Panc1 (cell line): ENCODE measurements around the gene FBXO42. TPM values are rescaled to one million over a fixed set of nuclear protein-coding genes. Genes with fewer than 3 reads are reported as not detected.
"Not testable (repeated sequence)": the region's sequence is repeated elsewhere in the genome, so short reads cannot be mapped to it uniquely, and the experiment has no call there.

Experiments
- ATAC-seq: fragments of 200-7000 bp; cut with Tn5 transposase; 2 replicates; pipeline ENCODE4 v1.9.1; 2020; ENCODE audit warnings: mild to moderate bottlenecking, moderate library complexity
- BruUV-seq: library from RNA; stranded (reverse); fragments of 400-500 nt; replicated peaks from 2 replicates; lab custom pipeline; 2021; lab: Mats Ljungman, UMichigan
- CTCF ChIA-PET: fragments of 300-600 bp; sonication (Branson Sonifier 250); formaldehyde crosslinking; loops from one replicate; lab custom pipeline; 2022; ENCODE audit warnings: antibody characterized with exemption; lab: Charles Lee
- POLR2A ChIA-PET: fragments of 300-600 bp; sonication (Branson Sonifier 250); formaldehyde crosslinking; loops from one replicate; lab custom pipeline; 2022; ENCODE audit warnings: antibody characterized with exemption; lab: Charles Lee
- DNase-seq: peaks from one replicate; pipeline ENCODE4 v3.0.0-alpha.2; 2010; ENCODE audit warnings: low read depth, low spot score
- H3K27ac ChIP-seq: 2 replicates; pipeline ENCODE4 v1.5.1; 2011; ENCODE audit warnings: mild to moderate bottlenecking, low read length, inconsistent platforms
- H3K27me3 ChIP-seq: fragments of 200-500 bp; sonication (Bioruptor generic); 2 replicates; pipeline ENCODE4 v1.6.0; 2014; ENCODE audit warnings: low read length, inconsistent platforms; ENCODE audit not compliant: control insufficient read depth, insufficient read depth
- H3K36me3 ChIP-seq: fragments of 200-500 bp; sonication (Bioruptor generic); 2 replicates; pipeline ENCODE4 v1.5.1; 2014; ENCODE audit warnings: inconsistent platforms, mild to moderate bottlenecking, low read length, moderate library complexity; ENCODE audit not compliant: control insufficient read depth, insufficient read depth
- H3K4me1 ChIP-seq: 2 replicates; pipeline ENCODE4 v1.5.1; 2011; ENCODE audit warnings: inconsistent platforms, mild to moderate bottlenecking, low read length, moderate library complexity; ENCODE audit not compliant: control insufficient read depth, insufficient read depth
- H3K4me3 ChIP-seq, 2 experiments: 2 replicates each; pipeline ENCODE4 v1.5.1; 2011 to 2012; ENCODE audit warnings: low read depth in 2 of 2, low read length in 2 of 2, mild to moderate bottlenecking in 2 of 2, inconsistent platforms in 1 of 2, moderate library complexity in 1 of 2
- H3K9me3 ChIP-seq: fragments of 200-500 bp; sonication (Bioruptor generic); 2 replicates; pipeline ENCODE4 v1.5.1; 2014; ENCODE audit warnings: low read depth, mild to moderate bottlenecking, inconsistent platforms, low read length, moderate library complexity; ENCODE audit not compliant: control insufficient read depth, insufficient read depth
- POLR2AphosphoS5 ChIP-seq: IDR thresholded peaks from 2 replicates; pipeline ENCODE4 v1.6.1; 2012; ENCODE audit warnings: mild to moderate bottlenecking, low read depth, low read length, moderate library complexity
- SIN3A ChIP-seq: IDR thresholded peaks from 2 replicates; pipeline ENCODE4 v1.6.1; 2012; ENCODE audit warnings: low read depth, mild to moderate bottlenecking, low read length, moderate library complexity, borderline replicate concordance; ENCODE audit not compliant: insufficient read depth
- TCF7L2 ChIP-seq: IDR thresholded peaks from 2 replicates; pipeline ENCODE4 v1.6.1; 2011; ENCODE audit warnings: mild to moderate bottlenecking, low read depth, low read length, inconsistent platforms
- in situ Hi-C: cut with HindIII; loops from 2 replicates; pipeline ENCODE4 v1.10.0; 2016; ENCODE audit warnings: low sequenced_read_pairs, low pct_unique_long_range_greater_than_20kb
- intact Hi-C: fragments of 100-400 bp; cut with micrococcal nuclease; formaldehyde crosslinking; loops from one replicate; pipeline ENCODE4 v1.10.0; 2022; ENCODE audit not compliant: unreplicated experiment
- total RNA-seq: library from RNA; stranded (reverse); gene quantifications from one replicate; pipeline ENCODE4 v1.2.1, GENCODE V29; 2021; ENCODE audit not compliant: unreplicated experiment
- TF ChIP-seq, protein P1 (sequence below), 2 experiments: IDR thresholded peaks; 2 replicates each; pipeline ENCODE4 v1.6.1; 2011 to 2012; ENCODE audit warnings: low read depth in 2 of 2, control low read depth in 1 of 2, low read length in 1 of 2, mild to moderate bottlenecking in 1 of 2, moderate library complexity in 1 of 2; ENCODE audit not compliant: insufficient read depth in 1 of 2
- TF ChIP-seq, protein P2 (sequence below): fragments of 450-650 bp; IDR thresholded peaks from 2 replicates; pipeline ENCODE4 v1.5.1; 2017; ENCODE audit warnings: mild to moderate bottlenecking

The FBXO42 gene
- total RNA-seq, 1 experiment from 2014 or later, result 25.7 TPM

DNA sequence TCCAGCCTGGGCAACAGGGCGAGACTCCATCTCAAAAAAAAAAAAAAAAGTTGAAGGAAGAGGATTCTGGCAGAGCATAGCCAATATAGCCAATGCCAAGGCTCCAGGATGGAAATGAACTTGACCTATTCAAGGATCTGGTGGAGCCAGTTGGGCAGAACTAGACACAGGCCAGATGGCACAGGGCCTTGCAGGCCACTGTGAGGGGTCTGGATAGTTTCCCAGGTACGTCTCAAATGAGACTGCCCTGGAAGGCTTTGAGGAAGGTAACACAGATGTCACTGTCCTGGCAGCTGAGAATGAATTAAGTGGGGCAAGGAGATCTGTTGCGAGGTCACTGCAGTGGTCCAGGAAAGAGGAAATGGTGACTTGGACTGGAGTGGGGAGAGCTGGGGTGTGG, 127.8 kb downstream of the FBXO42 start:
- CTCF ChIA-PET, result no interaction called here
- no peaks in the 10 kb centered on the region for H3K4me1 ChIP-seq
- in situ Hi-C loops, result no loop called here

DNA sequence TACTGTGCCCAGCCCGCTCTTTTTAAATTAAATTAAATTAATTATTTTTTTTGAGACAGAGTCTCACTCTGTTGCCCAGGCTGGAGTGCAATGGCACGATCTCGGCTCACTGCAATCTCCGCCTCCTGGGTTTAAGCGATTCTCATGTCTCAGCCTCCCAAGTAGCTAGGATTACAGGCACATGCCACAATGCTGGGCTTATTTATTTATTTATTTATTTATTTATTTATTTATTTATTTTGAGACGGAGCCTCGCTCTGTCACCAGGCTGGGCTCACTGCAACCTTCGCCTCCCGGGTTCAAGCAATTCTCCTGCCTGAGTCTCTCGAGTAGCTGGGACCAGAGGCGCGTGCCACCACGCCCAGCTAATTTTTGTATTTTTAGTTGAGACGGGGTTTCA, 129.6 kb downstream of the FBXO42 start:
- H3K4me1 ChIP-seq, intact Hi-C loops, H3K9me3 ChIP-seq, H3K27me3 ChIP-seq, BruUV-seq, CTCF ChIA-PET, H3K4me3 ChIP-seq, in situ Hi-C loops, POLR2A ChIA-PET, H3K36me3 ChIP-seq, DNase-seq, H3K27ac ChIP-seq, ATAC-seq: not testable (repeated sequence)

More for the DNA sequence above, 127.8 kb downstream of the FBXO42 start:
- Histone ChIP-seq H3K27ac (no peak overlapping the region), H3K9me3 (no peaks in the 10 kb centered on the region), H3K4me3 (no peak overlapping the region), H3K27me3 (no peaks in the 10 kb centered on the region), H3K36me3 (no peaks in the 10 kb centered on the region)
- no peak for TF ChIP-seq POLR2AphosphoS5
- TF ChIP-seq, protein P1, sequence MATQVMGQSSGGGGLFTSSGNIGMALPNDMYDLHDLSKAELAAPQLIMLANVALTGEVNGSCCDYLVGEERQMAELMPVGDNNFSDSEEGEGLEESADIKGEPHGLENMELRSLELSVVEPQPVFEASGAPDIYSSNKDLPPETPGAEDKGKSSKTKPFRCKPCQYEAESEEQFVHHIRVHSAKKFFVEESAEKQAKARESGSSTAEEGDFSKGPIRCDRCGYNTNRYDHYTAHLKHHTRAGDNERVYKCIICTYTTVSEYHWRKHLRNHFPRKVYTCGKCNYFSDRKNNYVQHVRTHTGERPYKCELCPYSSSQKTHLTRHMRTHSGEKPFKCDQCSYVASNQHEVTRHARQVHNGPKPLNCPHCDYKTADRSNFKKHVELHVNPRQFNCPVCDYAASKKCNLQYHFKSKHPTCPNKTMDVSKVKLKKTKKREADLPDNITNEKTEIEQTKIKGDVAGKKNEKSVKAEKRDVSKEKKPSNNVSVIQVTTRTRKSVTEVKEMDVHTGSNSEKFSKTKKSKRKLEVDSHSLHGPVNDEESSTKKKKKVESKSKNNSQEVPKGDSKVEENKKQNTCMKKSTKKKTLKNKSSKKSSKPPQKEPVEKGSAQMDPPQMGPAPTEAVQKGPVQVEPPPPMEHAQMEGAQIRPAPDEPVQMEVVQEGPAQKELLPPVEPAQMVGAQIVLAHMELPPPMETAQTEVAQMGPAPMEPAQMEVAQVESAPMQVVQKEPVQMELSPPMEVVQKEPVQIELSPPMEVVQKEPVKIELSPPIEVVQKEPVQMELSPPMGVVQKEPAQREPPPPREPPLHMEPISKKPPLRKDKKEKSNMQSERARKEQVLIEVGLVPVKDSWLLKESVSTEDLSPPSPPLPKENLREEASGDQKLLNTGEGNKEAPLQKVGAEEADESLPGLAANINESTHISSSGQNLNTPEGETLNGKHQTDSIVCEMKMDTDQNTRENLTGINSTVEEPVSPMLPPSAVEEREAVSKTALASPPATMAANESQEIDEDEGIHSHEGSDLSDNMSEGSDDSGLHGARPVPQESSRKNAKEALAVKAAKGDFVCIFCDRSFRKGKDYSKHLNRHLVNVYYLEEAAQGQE (IDR thresholded peaks at IDR 0.05; ENCODE audit: insufficient read depth in 1 of 2, low read depth in 2 of 2, low read length in 1 of 2), result no peak
- TF ChIP-seq TCF7L2, result no peak
- TF ChIP-seq, protein P2, sequence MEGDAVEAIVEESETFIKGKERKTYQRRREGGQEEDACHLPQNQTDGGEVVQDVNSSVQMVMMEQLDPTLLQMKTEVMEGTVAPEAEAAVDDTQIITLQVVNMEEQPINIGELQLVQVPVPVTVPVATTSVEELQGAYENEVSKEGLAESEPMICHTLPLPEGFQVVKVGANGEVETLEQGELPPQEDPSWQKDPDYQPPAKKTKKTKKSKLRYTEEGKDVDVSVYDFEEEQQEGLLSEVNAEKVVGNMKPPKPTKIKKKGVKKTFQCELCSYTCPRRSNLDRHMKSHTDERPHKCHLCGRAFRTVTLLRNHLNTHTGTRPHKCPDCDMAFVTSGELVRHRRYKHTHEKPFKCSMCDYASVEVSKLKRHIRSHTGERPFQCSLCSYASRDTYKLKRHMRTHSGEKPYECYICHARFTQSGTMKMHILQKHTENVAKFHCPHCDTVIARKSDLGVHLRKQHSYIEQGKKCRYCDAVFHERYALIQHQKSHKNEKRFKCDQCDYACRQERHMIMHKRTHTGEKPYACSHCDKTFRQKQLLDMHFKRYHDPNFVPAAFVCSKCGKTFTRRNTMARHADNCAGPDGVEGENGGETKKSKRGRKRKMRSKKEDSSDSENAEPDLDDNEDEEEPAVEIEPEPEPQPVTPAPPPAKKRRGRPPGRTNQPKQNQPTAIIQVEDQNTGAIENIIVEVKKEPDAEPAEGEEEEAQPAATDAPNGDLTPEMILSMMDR, result no peak
- TF ChIP-seq SIN3A, result no peak
- no peak for ATAC-seq
- DNase-seq, result no peak
- intact Hi-C loops, result no loop called here
- no TSS peak for BruUV-seq
- POLR2A ChIA-PET, result no interaction called here

DNA sequence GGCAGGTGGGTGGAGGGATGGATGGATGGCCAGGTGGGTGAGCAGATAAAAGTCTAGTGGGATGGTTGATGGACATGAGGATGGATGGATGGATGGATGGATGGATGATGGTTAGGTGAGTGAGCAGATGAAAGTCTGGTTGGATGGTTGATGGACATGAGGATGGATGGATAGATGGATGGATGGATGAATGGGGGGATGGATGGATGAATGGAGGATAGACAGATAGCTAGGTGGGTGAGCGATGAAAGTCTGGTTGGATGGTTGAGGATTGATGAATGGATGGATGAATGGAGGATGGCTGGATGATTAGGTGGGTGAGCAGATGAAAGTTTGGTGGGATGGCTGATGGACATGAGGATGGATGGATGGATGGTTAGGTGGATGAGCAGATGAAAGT, 130.8 kb downstream of the FBXO42 start:
- in situ Hi-C loops (no loop called here), intact Hi-C loops (no loop called here)
- ATAC-seq (no peak), DNase-seq (no peak)
- H3K4me1 ChIP-seq, result 0 out of 2 replicates have a peak, but pooled peaks cover 5% of the 10 kb centered on the region
- ChIA-PET POLR2A (no interaction called here), CTCF (no interaction called here)
- no peak overlapping the region for H3K4me3 ChIP-seq
- no TSS peak for BruUV-seq
- H3K9me3 ChIP-seq, result no peaks in the 10 kb centered on the region
- H3K27ac ChIP-seq, result no peak overlapping the region
- no peaks in the 10 kb centered on the region for H3K27me3 ChIP-seq
- TF ChIP-seq SIN3A (no peak), TCF7L2 (no peak), POLR2AphosphoS5 (no peak)
- TF ChIP-seq, protein P2, result no peak
- TF ChIP-seq, protein P1 (IDR thresholded peaks at IDR 0.05; ENCODE audit: insufficient read depth in 1 of 2, low read depth in 2 of 2, low read length in 1 of 2), result no peak
- no peaks in the 10 kb centered on the region for H3K36me3 ChIP-seq
